Right lobe of liver (tissue), 6 donors: ENCODE data around the gene SAG. TPM values are rescaled to one million over a fixed set of nuclear protein-coding genes. Genes with fewer than 3 reads are reported as not detected.

Source experiments
- ATAC-seq, 4 donors: fragments of 200-7000 bp; cut with Tn5 transposase; one replicate each; pipeline ENCODE4 v1.9.1; 2020; ENCODE audit warnings: mild to moderate bottlenecking in 4 of 4, moderate library complexity in 4 of 4
- DNase-seq, 3 donors: peaks; one replicate each; pipeline ENCODE4 v3.0.0-alpha.2; 2020
- H3K27ac ChIP-seq, 3 donors: fragments of 200-600 bp; one replicate each; pipeline ENCODE4 v1.8.0; 2022
- H3K27me3 ChIP-seq, 2 donors: fragments of 200-600 bp; one replicate each; pipeline ENCODE4 v1.8.0; 2022
- H3K36me3 ChIP-seq, 4 donors: fragments of 200-600 bp; sonication (generic) in 1 of 4; one replicate each; pipeline versions ENCODE4 v1.5.1 to v1.8.0; 2017 to 2022; ENCODE audit warnings: control low read depth in 1 of 4
- H3K4me1 ChIP-seq, 4 donors: fragments of 200-600 bp; sonication (generic) in 1 of 4; one replicate each; pipeline versions ENCODE4 v1.5.1 to v1.8.0; 2017 to 2022; ENCODE audit warnings: control low read depth in 1 of 4
- H3K4me3 ChIP-seq, 3 donors: fragments of 200-600 bp; one replicate each; pipeline ENCODE4 v1.8.0; 2022
- H3K9me3 ChIP-seq, 4 donors: fragments of 200-600 bp; sonication (generic) in 1 of 4; one replicate each; pipeline versions ENCODE4 v1.5.1 to v1.8.0; 2017 to 2022; ENCODE audit warnings: control low read depth in 1 of 4
- CTCF ChIP-seq, 4 donors: fragments of 200-600 bp in 3 of 4; fragments of 450-650 bp in 1 of 4; IDR thresholded peaks; one replicate each; pipeline versions ENCODE4 v1.5.1 to v1.8.0; 2016 to 2022; ENCODE audit warnings: antibody characterized with exemption in 4 of 4, mild to moderate bottlenecking in 2 of 4
- POLR2A ChIP-seq: fragments of 450-650 bp; IDR thresholded peaks from one replicate; pipeline ENCODE4 v1.6.1; 2017; ENCODE audit warnings: antibody characterized with exemption, mild to moderate bottlenecking
- WGBS: methylation state at CpG from one replicate; pipeline ENCODE4 v1.1.6; 2018; ENCODE audit warnings: low coverage, low lambda C conversion rate; ENCODE audit not compliant: insufficient coverage; ENCODE audit errors: missing lambda C conversion rate; 5-methylcytosine and 5-hydroxymethylcytosine counted together
- intact Hi-C, 2 donors: fragments of 100-400 bp; cut with DNase I; formaldehyde crosslinking; loops; one replicate each; pipeline versions ENCODE4 v1.11.2 to v1.14.1; 2022
- total RNA-seq, 6 experiments: library from RNA; depleted of rRNA in 2 of 6; stranded (reverse); fragments of >200 nt in 2 of 6; fragmentation: NEBNext Ultra II Directional in 3 of 6; extraction: Animal tissue kit (Norgen Biotek cat#: 25700) in 3 of 6; gene quantifications; one replicate each; pipeline versions ENCODE4 v1.1.0 to v1.2.4, GENCODE V29; 2016 to 2023
- donor health status: DM: no; HTN: yes; CAD: no.
- donor health status: DM: no; HTN: no; CAD: no.
- donor health status: DM: no; HTN: no; CAD: no.
- donor health status: DM: no; HTN: yes; CAD: no.
- donor health status: DM: no; HTN: yes; CAD: no.

The SAG gene
- total RNA-seq, 6 experiments from 2014 or later: not detected

DNA sequence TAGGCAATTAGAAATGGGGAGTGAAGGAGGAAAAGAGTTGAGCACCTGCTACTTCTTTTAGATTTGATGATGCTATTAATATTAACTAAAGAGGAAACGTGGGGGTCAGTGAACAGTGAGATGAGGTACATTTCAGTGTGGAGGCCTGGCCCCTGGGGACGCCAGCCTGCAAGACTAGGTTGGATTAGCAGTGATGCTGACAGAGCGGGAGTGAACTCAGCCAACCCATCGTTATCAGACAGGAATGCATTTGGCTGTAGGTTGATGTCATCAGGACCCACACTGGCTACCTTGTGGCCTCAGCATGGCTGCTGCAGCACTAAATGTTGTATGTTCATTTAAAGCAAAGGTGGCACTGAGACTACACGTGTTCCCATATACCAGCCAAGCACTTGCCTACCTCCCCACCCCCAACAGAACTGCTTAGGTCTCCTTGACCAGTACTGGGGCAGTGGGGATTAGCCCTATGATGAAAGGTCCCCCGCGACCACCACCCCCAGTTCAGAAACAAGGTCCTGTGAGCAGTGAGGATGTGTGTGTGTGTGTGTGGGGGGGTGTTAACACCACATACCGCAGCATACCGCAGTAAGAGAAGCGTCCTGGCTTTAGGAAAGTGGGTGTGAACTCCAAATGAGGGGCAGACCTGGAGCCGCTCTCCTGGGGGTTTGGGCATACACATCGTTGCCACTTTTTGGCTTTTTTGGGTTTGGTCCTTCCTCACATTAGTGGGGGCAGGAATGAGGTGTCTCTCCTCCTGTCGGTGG lies 72.7 kb downstream of the SAG start:
- peaks cover 0 to 23% (median 0%) of the 10 kb centered on the region in 4 donors for H3K4me1 ChIP-seq
- H3K27ac ChIP-seq: no peak overlapping the region
- TF ChIP-seq CTCF (IDR thresholded peaks at IDR 0.05) (no peak), POLR2A (no peak)
- intact Hi-C loops: no loop called here
- H3K36me3 ChIP-seq: no peaks in the 10 kb centered on the region
- no peaks in the 10 kb centered on the region for H3K9me3 ChIP-seq
- H3K27me3 ChIP-seq: no peaks in the 10 kb centered on the region
- 83% methylated on average over 9 of the region's 13 CpGs for WGBS
- DNase-seq (no peak), ATAC-seq (peak in 1 of 4 donors; percentile 32)
- no peak overlapping the region for H3K4me3 ChIP-seq

- no peaks in the 10 kb centered on the region for H3K9me3 ChIP-seq
- intact Hi-C loops: no loop called here
- no peak for DNase-seq
- no peak for TF ChIP-seq CTCF (IDR thresholded peaks at IDR 0.05)
- TF ChIP-seq POLR2A: no peak
- no peaks in the 10 kb centered on the region for H3K27me3 ChIP-seq
- no peak overlapping the region for H3K4me3 ChIP-seq
- H3K36me3 ChIP-seq: no peaks in the 10 kb centered on the region
- WGBS: 62% methylated on average over 7 of the region's 11 CpGs
- H3K4me1 ChIP-seq: peaks cover 0 to 18% (median 0%) of the 10 kb centered on the region in 4 donors
- no peak overlapping the region for H3K27ac ChIP-seq
- ATAC-seq: peak; percentile 28 to 55 (median 46)
Observed at GRCh38 chr2:233380995-233381637, 73.5 kb downstream of the SAG start.

GRCh38 chr2:233381638-233381995 lies 74.0 kb downstream of the SAG start:
- no peaks in the 10 kb centered on the region for H3K36me3 ChIP-seq
- H3K4me1 ChIP-seq: peaks cover 0 to 21% (median under 1%) of the 10 kb centered on the region in 4 donors

DNA sequence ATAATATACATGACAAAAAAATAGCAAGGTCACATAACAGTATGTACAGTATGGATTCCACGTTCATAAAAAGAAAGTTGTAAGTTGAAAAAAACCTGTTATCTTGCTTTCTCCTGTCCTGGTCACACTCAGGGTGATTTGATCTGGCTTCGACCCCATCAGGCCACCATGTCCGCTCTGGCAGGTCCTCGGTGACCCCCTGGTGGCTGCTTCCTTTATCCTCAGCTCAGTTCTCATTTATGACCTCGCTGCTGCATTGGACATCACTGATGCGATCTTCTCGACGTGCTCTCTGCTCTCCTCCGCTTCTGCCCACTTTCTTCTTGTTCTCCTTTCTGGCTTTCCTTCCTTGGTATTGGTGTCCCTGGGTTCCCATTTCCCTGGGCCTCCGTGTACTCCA lies 76.4 kb downstream of the SAG start:
- no peak for ATAC-seq
- H3K4me1 ChIP-seq: peaks cover 0 to 39% (median 10%) of the 10 kb centered on the region in 4 donors
- H3K27me3 ChIP-seq: no peaks in the 10 kb centered on the region
- no peak for TF ChIP-seq POLR2A
- 85% methylated on average over 10 of the region's 10 CpGs for WGBS
- H3K9me3 ChIP-seq: no peaks in the 10 kb centered on the region
- DNase-seq: no peak
- no peak overlapping the region for H3K27ac ChIP-seq
- no peak overlapping the region for H3K4me3 ChIP-seq
- no peaks in the 10 kb centered on the region for H3K36me3 ChIP-seq
- intact Hi-C loops: no loop called here

More at GRCh38 chr2:233381638-233381995, 74.0 kb downstream of the SAG start:
- Histone ChIP-seq H3K27ac (no peak overlapping the region), H3K9me3 (no peaks in the 10 kb centered on the region), H3K4me3 (no peak overlapping the region), H3K27me3 (no peaks in the 10 kb centered on the region)
- ATAC-seq (no peak), DNase-seq (no peak)
- TF ChIP-seq CTCF (IDR thresholded peaks at IDR 0.05): no peak
- no peak for TF ChIP-seq POLR2A
- intact Hi-C loops: no loop called here
- WGBS: 75% methylated on average over 4 of the region's 4 CpGs
